ENCODE data around the gene PLEKHG1. TPM values are rescaled to one million over a fixed set of nuclear protein-coding genes. Genes with fewer than 3 reads are reported as not detected.

PLEKHG1 gene
- total and polyA plus RNA-seq, 2 donors (not counting 1 experiment from before 2014, with no cell fraction given): 66.2 to 450 TPM

DNA sequence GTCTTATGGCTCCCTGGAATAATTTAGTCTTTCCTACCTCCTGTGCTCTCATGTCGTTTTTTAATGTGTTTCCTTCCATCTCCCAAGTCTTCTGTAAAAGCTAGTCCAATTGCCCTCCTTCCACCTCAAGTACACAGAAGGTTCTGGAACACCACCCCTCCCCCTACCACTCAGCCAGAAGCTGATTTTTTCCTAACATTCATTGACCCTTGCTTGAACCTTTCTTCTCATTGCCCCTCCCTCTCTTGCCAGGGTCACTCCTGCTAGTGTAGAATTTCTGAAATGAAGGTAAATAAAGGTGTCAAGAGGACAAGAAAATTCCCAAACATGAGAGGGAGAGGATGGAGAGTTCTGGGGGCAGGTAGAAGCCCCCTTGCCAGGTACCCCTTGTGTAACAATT, 38.6 kb downstream of the PLEKHG1 start:
- no peak overlapping the region for H3K4me3 ChIP-seq (ENCODE audit: control extremely low read depth in 1 of 5, extremely low read depth in 1 of 5, insufficient read depth in 1 of 5, low read depth in 2 of 5, low read length in 4 of 5)
- no peaks in the 10 kb centered on the region for H4K20me1 ChIP-seq (ENCODE audit: control insufficient read depth, insufficient read depth, low read length, poor library complexity, severe bottlenecking)
- ATAC-seq (ENCODE audit: low read depth): no peak
- no peak for DNase-seq
- no peak overlapping the region for H2AFZ ChIP-seq (ENCODE audit: insufficient read depth, low read depth, low read length, poor library complexity, severe bottlenecking)
- 63% methylated on average over 1 of the region's 1 CpG for WGBS (ENCODE audit: insufficient coverage)
- intact Hi-C loops (cut with micrococcal nuclease): loop anchor here (5.0 to 10.0 kb wide), 2 partner anchors 104 to 177 kb away; no protein-coding TSS in a partner anchor
- no peaks in the 10 kb centered on the region for H3K27me3 Mint-ChIP-seq
- ChIA-PET CTCF (interaction anchor here (1.4 to 6.6 kb wide), 5 partner anchors 15 to 220 kb away, joined by 3 to 77 read pairs (median 5); partner anchors contain the start of gene PLEKHG1), POLR2A (interaction anchor here (9.2 kb wide), 1 partner anchor 37 kb away, joined by 84 read pairs; the partner anchor contains the start of gene PLEKHG1)
- H3K9ac ChIP-seq (ENCODE audit: low read length): no peak overlapping the region
- TF ChIP-seq, protein P1, sequence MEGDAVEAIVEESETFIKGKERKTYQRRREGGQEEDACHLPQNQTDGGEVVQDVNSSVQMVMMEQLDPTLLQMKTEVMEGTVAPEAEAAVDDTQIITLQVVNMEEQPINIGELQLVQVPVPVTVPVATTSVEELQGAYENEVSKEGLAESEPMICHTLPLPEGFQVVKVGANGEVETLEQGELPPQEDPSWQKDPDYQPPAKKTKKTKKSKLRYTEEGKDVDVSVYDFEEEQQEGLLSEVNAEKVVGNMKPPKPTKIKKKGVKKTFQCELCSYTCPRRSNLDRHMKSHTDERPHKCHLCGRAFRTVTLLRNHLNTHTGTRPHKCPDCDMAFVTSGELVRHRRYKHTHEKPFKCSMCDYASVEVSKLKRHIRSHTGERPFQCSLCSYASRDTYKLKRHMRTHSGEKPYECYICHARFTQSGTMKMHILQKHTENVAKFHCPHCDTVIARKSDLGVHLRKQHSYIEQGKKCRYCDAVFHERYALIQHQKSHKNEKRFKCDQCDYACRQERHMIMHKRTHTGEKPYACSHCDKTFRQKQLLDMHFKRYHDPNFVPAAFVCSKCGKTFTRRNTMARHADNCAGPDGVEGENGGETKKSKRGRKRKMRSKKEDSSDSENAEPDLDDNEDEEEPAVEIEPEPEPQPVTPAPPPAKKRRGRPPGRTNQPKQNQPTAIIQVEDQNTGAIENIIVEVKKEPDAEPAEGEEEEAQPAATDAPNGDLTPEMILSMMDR (IDR thresholded peaks at IDR 0.05): no peak
- no peak for TF ChIP-seq EZH2 (IDR thresholded peaks at IDR 0.05; ENCODE audit: borderline replicate concordance, insufficient read depth, low read depth, low read length, poor library complexity, severe bottlenecking)
- no peaks in the 10 kb centered on the region for H3K9me3 Mint-ChIP-seq (ENCODE audit: insufficient read depth)
- H3K4me3 Mint-ChIP-seq: peak overlapping the region; percentile 75
- peak overlapping the region; percentile 10 to 94 for H3K27ac ChIP-seq (ENCODE audit: low read length in 2 of 2)
- H3K27me3 ChIP-seq (replicated peaks in 1 of 4; ENCODE audit: control extremely low read depth in 1 of 4, control insufficient read depth in 3 of 4, insufficient read depth in 4 of 4, low read length in 3 of 4): no peaks in the 10 kb centered on the region
- H3K36me3 ChIP-seq (replicated peaks in 1 of 2; ENCODE audit: control extremely low read depth in 1 of 2, control insufficient read depth in 1 of 2, extremely low read depth in 1 of 2, insufficient read depth in 2 of 2, low read length in 1 of 2): peaks cover 10 to 19% of the 10 kb centered on the region in 2 experiments
- H3K27ac Mint-ChIP-seq: peak overlapping the region; percentile 75
- H3K9me3 ChIP-seq (ENCODE audit: control extremely low read depth in 1 of 3, control insufficient read depth in 2 of 3, insufficient read depth in 1 of 3, low read length in 2 of 3): no peaks in the 10 kb centered on the region
- peak overlapping the region; percentile 77 for H3K4me2 ChIP-seq (replicated peaks; ENCODE audit: low read depth, low read length, poor library complexity, severe bottlenecking)
- peaks cover 89% of the 10 kb centered on the region for H3K4me1 Mint-ChIP-seq
- H3K4me1 ChIP-seq (ENCODE audit: control insufficient read depth in 2 of 2, insufficient read depth in 2 of 2, low read length in 2 of 2): peaks cover 76 to 87% of the 10 kb centered on the region in 2 donors
- H3K79me2 ChIP-seq (ENCODE audit: control insufficient read depth, insufficient read depth, low read length): peaks cover 93% of the 10 kb centered on the region

DNA sequence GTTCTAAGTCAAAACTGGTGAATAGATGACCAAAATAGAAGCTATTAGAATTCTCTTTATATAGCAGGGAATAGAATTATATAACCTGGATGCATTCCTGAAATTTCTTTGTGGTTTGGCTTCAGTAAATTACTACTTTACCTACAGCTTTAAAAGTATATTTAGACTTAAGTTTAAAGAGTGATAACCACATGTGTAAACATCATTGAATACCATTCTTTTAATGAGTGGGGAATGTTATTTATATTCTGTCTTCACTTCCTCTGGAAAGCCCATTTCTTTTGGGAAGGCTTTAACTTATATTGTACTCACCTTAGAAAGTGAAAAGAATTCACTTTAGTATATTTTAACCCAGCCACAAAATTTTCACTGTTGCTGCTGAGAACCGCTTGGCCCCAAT, 39.1 kb downstream of the PLEKHG1 start:
- peaks cover 10 to 19% of the 10 kb centered on the region in 2 experiments for H3K36me3 ChIP-seq (replicated peaks in 1 of 2; ENCODE audit: control extremely low read depth in 1 of 2, control insufficient read depth in 1 of 2, extremely low read depth in 1 of 2, insufficient read depth in 2 of 2, low read length in 1 of 2)
- no peaks in the 10 kb centered on the region for H3K9me3 ChIP-seq (ENCODE audit: control extremely low read depth in 1 of 3, control insufficient read depth in 2 of 3, insufficient read depth in 1 of 3, low read length in 2 of 3)
- Mint-ChIP-seq H3K4me3 (peak overlapping the region; percentile 75), H3K4me1 (peaks cover 91% of the 10 kb centered on the region), H3K27ac (no peak overlapping the region), H3K9me3 (ENCODE audit: insufficient read depth) (no peaks in the 10 kb centered on the region), H3K27me3 (no peaks in the 10 kb centered on the region)
- peak overlapping the region; percentile 10 to 94 for H3K27ac ChIP-seq (ENCODE audit: low read length in 2 of 2)
- H3K4me1 ChIP-seq (ENCODE audit: control insufficient read depth in 2 of 2, insufficient read depth in 2 of 2, low read length in 2 of 2): peaks cover 75 to 92% of the 10 kb centered on the region in 2 donors
- no peak overlapping the region for H3K4me3 ChIP-seq (ENCODE audit: control extremely low read depth in 1 of 5, extremely low read depth in 1 of 5, insufficient read depth in 1 of 5, low read depth in 2 of 5, low read length in 4 of 5)
- peak overlapping the region; percentile 77 for H3K4me2 ChIP-seq (replicated peaks; ENCODE audit: low read depth, low read length, poor library complexity, severe bottlenecking)
- ChIA-PET POLR2A (interaction anchor here (0.7 to 9.2 kb wide), 3 partner anchors 15 to 38 kb away, joined by 3 to 84 read pairs (median 3); partner anchors contain the start of gene PLEKHG1), CTCF (interaction anchor here (1.4 to 6.6 kb wide), 5 partner anchors 16 to 220 kb away, joined by 3 to 77 read pairs (median 5); partner anchors contain the start of gene PLEKHG1)
- H3K9ac ChIP-seq (ENCODE audit: low read length): no peak overlapping the region
- H3K79me2 ChIP-seq (ENCODE audit: control insufficient read depth, insufficient read depth, low read length): peaks cover 93% of the 10 kb centered on the region
- DNase-seq (no peak), ATAC-seq (ENCODE audit: low read depth) (no peak)
- no peak overlapping the region for H2AFZ ChIP-seq (ENCODE audit: insufficient read depth, low read depth, low read length, poor library complexity, severe bottlenecking)
- no peak for TF ChIP-seq EZH2 (IDR thresholded peaks at IDR 0.05; ENCODE audit: borderline replicate concordance, insufficient read depth, low read depth, low read length, poor library complexity, severe bottlenecking)
- TF ChIP-seq, protein P1 (IDR thresholded peaks at IDR 0.05): no peak
- intact Hi-C loops (cut with micrococcal nuclease): loop anchor here (5.0 to 10.0 kb wide), 2 partner anchors 104 to 176 kb away; no protein-coding TSS in a partner anchor
- whole genome bisulfite sequencing (ENCODE audit: insufficient coverage): no CpG with 5 or more reads among the region's 1 CpG
- H4K20me1 ChIP-seq (ENCODE audit: control insufficient read depth, insufficient read depth, low read length, poor library complexity, severe bottlenecking): no peaks in the 10 kb centered on the region
- no peaks in the 10 kb centered on the region for H3K27me3 ChIP-seq (replicated peaks in 1 of 4; ENCODE audit: control extremely low read depth in 1 of 4, control insufficient read depth in 3 of 4, insufficient read depth in 4 of 4, low read length in 3 of 4)
